Activated T-cell treated with anti-CD3 and anti-CD28 coated beads, Interleukin-2, amount 50 U/mL, for 1 hour (primary cell): Measurements from ENCODE around the gene IKBKE.

Source experiments
- DNase-seq: peaks from one replicate; pipeline ENCODE4 v3.0.0-alpha.2; 2020

The IKBKE gene

DNA sequence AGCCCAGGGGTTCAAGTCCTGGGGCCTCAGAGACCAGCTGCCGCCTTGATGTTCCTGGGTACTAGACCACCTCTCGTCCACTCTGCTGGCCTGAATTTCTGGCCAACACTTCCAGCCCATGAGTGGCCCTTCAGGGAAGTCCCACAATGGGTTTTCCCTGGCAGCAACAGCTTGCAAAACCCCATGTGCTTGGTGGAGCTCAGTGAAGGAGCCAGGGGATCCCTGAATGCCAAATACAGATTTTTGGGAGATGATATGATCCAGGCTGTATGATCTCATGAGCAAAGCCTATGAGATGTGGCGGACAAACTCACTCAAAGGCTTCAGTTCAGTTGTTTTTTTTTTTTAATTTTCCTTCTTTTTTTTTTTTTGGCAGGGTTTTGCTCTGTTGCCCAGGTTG lies 27.5 kb downstream of the IKBKE start:
- DNase-seq, result no peak

DNA sequence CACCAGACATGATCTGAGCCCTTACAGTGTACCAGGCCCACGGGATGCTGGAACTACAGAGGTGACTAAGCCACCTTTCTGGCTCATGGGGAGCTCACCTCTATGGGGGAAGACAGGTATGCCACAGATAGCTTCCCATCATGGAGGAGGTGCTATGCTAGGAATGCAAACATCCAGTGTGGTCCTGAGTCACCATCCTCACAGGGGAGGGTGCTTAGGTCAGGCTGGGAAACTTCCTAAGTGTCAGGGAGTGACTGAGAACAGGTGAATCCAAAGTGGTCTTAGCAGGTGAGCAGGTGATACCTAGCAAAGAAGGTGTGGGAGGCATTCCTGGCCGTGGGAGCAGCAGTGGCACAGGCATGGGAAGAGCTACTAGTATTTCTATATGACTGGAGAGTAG lies 28.4 kb downstream of the IKBKE start:
- DNase-seq, result no peak

DNA sequence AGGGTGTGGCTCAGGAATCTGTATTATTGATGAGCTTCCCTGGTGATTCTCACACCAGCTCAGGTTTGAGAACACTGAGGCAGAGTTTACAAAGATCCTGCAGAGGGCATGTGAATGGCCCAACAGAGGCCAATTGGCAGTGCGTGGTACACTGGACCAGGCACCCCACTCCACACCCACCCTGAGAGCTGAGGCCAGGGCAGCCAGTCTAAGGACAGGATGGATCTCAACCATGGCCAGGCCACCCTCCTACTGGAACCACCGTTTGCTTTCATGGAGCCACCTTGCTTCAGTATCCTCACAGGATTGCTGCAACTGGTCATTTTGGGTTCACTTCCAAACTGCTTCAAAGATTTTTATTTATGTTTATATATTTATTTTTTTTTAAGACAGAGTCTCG lies 29.8 kb downstream of the IKBKE start:
- no peak for DNase-seq

DNA sequence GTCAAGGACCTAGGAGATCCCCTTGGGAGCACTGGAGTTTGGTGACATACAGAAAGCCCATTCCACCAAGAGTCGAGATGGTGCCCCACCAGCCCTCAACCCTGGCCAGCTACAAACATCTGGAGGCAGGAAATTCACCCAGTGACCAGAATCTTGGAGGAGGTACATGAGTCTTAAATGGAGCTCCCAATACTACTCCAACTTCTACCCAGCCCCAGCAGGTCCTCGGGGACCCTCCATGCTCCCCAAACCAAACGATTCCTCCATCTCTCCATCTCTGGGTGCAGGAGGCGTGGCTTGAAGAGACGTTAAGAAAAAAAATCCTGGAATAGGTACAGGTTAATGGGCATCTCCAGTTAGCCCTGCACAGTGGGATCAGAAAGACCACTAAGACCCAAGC lies 31.6 kb downstream of the IKBKE start:
- DNase-seq, result no peak

DNA sequence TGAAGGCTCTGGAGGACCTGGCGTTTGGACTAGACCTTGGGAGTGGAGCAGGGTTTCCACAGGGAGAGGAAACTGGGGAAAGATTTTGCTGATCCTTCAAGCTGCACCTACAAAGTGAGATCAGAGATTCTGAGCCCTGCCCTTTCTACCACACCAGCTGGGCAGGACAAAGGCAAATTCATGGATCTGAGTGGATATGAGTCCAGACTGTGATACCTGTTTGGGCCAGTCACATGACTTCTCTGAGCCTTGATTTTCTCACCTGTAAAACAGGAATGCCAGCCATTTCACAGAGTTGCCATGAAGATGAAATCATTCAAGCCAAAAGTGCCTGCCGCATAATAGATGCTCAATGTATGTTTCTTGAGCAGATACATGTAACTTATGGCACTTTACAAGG lies 32.1 kb downstream of the IKBKE start:
- no peak for DNase-seq

DNA sequence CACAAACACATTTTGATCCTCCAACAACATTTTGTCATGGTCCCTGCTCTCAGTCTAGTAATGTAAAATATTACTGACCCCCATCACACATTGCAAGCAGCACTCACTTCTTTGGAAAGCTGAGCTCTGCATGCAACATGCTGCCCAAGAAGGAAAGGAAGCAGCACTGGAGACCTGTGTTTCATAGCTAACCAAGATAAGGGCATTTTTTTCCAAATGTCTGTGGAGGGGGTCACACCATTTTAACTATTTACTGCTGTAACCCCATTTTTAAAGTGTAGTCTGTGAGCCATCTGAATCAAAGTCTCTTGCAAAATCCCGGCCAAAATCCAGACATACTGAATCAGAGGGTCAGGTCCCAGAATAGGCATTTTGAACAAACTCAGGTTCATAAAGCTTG lies 32.5 kb downstream of the IKBKE start:
- no peak for DNase-seq

DNA sequence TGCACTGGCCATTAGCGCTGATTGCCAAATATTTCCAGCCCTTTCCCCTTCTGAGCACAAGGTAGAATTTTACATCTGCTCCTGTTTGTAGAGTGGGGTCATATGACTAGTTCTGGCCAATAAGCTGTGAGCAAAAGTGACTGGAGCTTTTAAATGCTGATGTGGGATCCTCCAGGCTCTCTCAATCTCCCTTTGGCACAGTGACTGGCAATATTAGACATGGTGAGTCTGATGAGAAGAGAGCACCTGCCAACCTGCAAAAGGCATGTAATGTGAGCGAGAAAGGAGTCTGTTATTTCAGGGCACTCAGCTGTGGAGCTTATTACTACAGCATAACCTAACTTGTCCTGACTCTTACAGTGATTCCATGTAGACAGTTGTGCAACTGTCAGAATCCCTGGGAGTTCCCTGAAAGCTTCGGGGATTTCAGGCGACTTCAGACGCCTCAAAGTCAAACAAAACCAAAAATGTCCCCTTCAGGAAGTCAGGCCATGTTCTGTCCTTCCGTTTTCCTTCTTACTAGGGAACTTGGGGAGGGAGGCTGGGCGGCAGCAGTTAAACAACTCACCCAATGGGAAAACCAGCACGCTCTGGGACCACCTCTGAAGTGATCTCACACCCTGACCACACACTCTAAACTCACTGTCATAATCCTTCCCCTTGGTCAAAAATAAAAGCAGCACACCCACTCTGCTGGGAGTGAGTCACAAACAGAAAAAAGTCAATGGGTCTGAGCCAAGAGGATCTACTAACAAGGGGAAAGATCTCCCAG lies 33.5 kb downstream of the IKBKE start:
- no peak for DNase-seq

DNA sequence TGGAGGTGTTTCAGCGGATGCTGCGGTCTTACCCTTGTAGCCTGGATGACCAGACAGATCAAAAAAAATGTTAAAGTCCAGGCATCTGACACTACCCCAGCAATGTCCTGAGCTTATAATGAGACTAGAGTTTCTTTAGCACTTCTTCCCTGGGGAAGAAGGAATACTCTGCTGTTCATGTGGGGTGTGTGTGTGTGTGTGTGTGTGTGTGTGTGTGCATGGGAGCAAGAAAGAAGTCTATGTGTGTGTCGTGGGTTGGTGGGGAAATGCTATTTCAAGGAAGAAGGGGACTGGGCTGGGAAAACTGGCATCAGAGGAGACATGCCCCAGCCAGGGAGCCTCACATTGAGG lies 34.1 kb downstream of the IKBKE start:
- DNase-seq, result no peak

DNA sequence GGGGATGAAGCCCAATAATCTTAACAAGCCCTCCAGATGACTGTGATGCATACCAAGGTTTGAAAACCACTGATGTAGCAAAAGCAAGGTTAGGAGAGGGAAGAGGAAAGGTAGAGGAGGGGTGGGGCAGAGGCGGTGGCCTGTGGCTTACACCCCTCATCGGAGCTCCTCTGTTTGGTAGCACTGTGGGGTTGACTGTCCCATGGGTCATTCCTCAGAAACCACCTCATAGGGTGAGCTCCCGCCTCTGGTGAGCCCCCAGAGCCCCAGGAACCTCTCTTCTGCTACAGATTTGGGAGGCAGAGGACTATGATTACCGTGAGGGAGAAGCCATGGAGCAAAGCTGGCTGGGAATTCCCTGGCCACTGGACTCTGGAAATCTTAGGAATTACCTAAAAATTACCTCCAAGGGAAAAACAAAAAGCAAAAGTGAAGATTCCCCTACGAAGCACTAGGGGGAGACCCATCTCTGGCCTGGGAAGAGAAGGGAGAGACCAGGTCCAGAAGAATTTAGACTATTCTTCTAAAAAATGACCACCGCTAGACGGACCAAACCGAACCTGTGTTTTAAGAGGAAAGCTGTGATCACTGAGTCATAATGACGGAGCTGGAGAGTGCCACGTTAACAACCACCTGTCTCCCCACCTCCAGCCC lies 35.6 kb downstream of the IKBKE start:
- DNase-seq, result no peak

DNA sequence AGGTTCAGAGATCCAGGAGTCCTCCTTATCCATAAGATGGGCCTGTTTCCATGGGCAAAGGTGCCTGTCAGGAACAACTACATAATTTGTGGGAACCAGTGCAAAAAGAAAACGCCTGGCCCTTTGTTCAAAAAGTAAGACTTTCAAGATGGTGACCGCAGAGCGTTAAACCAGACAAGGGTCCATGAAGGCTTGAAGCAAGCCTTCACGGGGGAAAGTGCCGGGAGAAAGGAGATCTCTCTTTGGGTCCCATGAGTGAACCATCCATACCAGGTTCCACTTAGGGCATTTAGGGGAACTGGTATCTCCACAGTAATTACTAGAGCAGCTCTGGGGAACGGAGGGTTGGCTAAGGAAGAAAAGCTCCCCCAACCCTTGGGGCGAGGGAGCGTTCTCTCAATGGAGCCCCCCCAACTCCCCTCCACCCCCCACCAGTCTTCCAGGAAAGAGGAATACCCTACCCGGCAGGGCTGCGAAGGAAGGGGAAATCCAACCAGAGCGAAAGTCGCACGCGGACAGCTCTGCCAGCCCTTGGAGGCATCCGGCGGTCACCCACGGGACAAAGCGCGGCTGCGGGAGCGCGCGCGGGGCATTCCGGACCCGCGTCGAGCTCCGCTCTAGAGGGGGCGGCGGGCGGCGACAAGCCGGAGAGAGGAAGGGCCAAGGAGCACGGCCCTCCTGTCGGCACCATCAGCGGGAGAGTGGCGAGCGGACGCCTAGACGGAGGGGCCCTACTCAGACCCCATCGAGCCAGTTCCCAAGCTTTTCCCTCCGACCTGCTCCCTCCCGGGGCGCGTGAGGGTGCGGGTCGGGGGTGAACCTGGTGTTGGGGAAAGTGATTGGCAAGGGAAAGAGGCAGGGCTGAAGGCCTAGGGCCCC lies 36.4 kb downstream of the IKBKE start:
- no peak for DNase-seq

DNA sequence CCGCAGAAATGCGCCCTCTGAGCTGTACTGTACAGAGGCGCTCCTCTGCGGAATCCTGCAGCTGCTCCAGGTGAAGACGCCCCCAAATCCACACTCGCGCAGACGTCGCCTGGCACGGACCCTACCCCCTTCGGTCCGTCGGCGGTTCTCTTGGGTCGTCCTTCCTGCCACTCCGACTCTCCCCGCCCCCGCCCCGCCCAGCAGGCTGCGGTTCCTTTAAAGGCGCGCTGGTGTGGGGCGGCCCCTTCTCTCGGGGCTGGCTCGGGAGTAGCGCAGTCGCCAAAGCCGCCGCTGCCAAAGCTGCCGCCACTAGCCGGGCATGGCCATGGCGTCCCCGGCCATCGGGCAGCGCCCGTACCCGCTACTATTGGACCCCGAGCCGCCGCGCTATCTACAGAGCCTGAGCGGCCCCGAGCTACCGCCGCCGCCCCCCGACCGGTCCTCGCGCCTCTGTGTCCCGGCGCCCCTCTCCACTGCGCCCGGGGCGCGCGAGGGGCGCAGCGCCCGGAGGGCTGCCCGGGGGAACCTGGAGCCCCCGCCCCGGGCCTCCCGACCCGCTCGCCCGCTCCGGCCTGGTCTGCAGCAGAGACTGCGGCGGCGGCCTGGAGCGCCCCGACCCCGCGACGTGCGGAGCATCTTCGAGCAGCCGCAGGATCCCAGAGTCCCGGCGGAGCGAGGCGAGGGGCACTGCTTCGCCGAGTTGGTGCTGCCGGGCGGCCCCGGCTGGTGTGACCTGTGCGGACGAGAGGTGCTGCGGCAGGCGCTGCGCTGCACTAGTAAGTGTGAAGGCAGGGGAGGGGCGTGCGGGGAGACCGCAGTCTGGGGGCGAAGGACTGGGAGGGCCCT lies 37.2 kb downstream of the IKBKE start, which contains the start of gene RASSF5:
RASSF5 (plus strand) TSS at position 248 of the 846 bp plus-strand sequence; CDS start at position 320, 72 bp downstream.
- DNase-seq, result peak; percentile 82

DNA sequence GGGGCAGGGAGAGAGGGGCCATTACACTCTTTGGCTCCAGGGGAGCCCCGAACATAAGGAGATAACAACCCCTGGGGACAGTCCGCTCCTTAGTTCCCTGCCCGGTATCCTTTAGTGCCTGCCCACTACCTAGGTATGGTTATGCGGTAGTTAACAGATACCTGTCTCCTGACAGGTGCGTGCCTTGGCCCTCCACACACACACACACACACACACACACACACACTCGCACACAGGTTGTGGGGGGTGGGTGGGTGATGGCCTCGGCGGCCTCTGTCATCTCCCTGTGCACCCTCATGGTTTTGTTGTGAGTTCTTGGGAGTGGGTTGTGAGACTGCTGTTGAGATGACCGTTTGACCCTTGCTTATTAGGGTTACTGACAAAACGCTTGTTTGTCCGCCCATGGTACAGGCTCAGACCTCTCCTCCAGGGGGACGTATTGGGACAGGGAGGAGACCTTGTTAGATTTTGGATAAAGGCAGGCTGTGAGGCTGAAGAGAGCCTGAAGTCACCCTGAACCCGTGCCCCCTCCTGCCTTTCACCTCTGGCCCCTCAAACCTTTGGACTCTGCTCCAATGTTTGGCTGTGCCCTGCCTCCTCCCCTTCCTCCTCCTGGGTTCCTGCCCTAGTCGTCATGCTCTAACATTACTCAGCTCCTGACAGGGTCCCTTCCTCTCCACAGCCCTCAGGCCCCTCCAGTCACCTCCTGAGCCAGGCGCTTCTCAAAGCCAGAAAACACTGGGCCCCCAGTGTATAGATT lies 38.0 kb downstream of the IKBKE start:
- DNase-seq, result no peak

DNA sequence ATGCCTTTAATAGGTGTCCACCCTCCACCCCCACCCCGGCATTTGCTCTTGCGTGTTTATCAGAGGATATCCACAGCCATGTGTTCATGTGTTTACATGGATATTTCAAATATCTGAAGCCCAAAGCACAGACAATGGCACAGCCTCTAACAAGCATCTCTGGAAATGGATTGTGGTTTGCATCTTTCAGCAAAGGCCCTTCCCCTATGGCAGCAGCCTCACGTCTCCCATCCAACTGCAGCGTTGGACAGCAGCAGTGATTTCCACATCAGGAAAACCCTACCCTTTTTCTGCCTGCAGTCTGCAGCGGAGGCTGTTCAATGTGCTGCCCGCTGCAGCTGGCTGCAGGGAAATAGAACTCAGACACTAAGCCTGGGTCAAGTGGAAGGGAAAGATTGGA lies 38.7 kb downstream of the IKBKE start:
- DNase-seq, result no peak

DNA sequence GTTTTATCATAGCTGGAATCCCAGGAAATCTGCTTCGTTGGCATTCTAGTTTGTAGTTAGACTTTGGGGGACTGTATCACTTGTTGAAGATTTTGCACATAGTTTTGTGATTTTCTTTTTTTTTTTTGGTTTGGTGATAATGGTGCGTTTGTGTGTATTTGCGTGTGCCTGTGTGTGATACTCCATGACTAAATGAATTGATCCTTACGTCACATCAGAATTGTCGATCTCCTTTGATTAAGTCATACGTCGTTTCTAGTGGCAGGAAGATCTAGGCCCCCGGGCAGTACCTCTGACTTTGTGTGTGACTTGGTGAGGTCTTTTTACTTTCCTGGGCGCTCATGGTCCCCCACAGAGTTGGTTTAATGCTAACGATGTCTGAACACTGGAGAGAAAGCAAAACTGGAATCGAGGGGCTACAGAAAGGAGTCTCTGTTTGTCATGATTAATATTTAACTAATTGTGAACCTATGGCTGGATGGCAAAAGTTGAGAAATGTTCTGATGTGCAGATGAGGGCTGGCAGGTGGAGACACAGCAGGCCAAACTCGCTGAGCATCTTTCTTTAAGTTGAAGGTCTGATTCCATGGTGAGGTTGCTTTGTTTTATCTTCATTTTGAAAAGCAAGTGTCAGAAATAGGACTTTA lies 39.5 kb downstream of the IKBKE start:
- no peak for DNase-seq

DNA sequence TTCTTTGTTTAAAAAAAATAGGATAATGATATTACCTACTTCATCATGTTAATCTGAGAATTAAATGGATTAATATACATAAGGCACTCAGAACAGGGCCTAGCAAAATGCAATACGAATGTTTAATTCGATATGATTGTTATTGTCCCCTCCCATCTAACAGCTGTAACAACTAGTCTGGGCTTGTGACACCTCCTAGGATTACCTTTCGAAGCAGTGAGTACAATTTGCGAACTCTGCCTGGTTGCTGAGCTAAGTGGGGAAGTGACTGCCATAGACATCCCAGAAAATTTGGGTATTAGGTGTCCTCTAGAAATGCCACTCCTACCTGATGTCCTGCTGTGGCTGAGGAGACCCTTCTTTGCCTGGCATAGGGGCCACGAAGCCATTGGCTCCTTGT lies 40.1 kb downstream of the IKBKE start:
- DNase-seq, result no peak

DNA sequence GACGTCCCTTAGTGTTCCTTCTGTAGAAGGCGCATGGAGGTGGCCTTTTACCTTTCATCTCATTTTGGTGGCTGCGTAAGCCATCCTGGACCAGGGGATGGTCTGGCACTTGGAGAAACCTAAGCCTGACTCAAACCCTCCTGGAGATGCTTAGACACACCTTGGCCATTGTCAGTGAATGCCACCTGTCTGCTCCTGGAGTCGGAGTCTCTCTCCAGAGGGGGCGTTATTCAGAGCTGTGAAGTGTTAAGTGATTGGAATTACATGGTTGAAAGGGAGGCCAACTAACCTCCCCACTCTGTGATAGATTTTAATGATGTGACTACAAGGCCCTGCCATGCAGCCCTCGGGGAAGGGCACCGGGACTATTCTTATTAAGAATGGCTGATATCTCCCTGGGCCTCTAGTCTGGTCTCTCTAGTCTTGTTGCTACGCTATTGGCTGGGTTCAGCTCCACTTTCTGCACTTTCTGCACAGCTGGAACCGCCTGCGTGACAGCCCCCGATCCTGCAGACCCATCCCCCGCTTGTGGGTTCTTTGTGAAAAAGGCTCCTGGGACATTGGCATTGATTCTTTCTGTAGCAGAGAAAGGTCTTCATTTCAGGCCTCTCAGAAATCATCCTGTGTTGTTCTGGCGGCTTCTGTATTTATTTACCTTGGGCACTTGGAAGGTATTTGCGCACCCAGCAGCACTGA lies 41.2 kb downstream of the IKBKE start:
- DNase-seq, result no peak

DNA sequence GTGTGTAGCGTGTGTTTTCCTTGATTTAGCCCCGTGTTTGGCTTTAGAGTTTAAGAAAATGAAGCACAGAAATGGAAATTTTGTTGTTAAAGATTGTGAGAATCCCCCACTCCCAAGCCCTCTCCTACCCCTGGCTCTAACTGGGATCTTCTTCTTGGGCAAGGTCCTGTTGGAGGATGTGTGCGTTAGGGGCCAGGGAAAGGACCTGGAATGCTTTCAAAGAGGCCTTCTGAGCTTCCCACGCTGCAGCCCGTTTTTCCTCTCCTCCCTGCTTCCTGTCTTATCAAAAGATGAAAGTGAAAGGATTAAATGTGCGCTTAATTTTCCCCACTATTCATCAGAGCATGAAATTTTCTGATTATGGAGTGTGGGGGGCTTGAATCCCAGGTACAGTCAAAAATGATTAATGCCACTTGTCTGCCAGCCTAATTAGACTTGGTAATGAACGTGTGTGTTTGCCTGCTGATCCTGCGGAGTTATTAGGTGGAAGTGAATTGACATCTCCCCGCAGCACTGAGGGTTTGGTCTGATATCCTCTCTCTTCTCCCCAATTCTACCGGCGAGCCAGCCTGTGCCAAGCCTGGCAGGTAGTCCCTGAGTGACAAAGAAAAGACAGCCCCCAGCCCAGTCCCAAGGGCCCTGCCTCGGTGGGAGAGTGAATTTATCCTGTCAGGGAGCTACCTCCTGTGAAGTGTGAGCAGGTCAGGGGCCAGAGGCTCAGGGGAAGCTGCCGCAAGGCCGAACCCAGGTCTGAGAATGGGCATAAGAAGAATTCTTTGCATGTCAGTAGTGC lies 42.0 kb downstream of the IKBKE start:
- DNase-seq, result no peak

DNA sequence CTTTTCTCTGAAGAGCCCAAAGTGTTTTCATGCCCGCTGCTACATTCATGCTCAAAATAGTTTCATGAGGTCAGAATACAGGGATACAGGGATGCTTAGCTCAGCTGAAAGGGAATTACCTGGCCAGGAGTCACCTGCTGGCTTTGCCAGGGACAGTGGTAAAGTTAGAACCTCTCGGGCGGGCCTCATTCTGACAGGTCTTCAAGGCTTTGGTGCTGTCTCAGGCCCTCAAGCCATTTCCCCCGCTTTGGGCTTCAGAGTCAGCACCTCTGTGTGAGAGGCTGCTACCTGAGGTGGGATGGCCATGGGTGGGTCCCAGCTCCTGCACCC lies 42.5 kb downstream of the IKBKE start:
- no peak for DNase-seq

DNA sequence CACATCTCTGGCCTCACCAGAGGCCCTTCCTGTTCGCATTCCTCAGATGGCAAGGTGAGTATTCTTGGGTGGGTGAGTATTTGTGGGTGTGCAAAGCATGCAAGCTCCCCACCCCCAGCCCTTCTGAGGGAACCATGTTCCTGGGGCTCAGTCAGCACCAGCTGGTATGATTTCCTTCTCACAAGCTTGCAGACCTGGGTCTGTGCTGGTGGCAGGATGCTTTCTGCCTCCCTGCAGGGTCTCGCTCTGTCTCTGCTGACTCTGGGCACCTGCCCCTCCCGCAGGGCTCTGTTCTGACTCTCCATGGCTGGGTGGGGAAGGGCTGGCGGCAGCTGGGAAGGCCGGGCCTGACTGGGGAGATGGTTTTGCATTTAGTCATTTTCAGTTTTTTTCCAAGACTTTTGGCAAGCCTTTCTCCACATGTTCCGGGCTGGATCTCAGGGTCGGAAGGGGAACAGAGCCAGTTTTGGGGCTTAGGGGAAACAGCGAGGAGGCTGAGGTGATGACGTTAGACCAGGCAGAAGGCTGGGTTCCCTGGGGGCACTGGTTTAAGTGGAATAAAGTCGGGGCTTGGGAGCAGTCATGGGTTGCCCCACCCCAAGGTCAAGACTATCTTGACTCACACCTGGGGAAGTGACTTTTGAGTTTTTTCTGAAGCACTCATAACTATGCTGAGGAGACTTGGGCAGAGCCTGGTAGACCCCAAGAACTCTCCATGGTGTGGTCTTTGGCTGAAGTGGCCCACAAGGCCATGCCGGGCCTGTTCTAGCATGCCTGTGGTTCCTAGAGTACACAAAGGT lies 43.2 kb downstream of the IKBKE start:
- no peak for DNase-seq
